Right cardiac atrium (tissue), 5 donors: ENCODE results near the gene RBFOX2. TPM values are rescaled to one million over a fixed set of nuclear protein-coding genes. Genes with fewer than 3 reads are reported as not detected.

Experiments
- ATAC-seq, 2 donors: fragments of 200-7000 bp; cut with Tn5 transposase; one replicate each; pipeline versions ENCODE4 v1.8.0 to v1.9.1; 2020; ENCODE audit warnings: moderate library complexity in 2 of 2, mild to moderate bottlenecking in 1 of 2
- DNase-seq, 3 donors: peaks; one replicate each; pipeline ENCODE4 v3.0.0-alpha.2; 2020
- H3K27ac ChIP-seq: one replicate; pipeline ENCODE4 v1.5.1; 2013; ENCODE audit warnings: mild to moderate bottlenecking, low read length, control low read depth, moderate library complexity
- H3K27me3 ChIP-seq: one replicate; pipeline ENCODE4 v1.6.1; 2013; ENCODE audit not compliant: control insufficient read depth, insufficient read depth
- H3K4me1 ChIP-seq: one replicate; pipeline ENCODE4 v1.6.1; 2013; ENCODE audit warnings: low read length; ENCODE audit not compliant: control insufficient read depth, insufficient read depth
- H3K4me3 ChIP-seq: one replicate; pipeline ENCODE4 v1.5.1; 2013; ENCODE audit warnings: low read length, control low read depth
- H3K9me3 ChIP-seq: one replicate; pipeline ENCODE4 v1.6.1; 2013; ENCODE audit warnings: low read length; ENCODE audit not compliant: control insufficient read depth
- WGBS: extraction: QIAGEN DNeasy Blood & Tissue Kit; methylation state at CpG from one replicate; pipeline ENCODE4 v1.1.7; 2013; 5-methylcytosine and 5-hydroxymethylcytosine counted together
- intact Hi-C, 4 donors: fragments of 100-400 bp; cut with DNase I; formaldehyde crosslinking; loops; one replicate each; pipeline versions ENCODE4 v1.11.0 to v1.14.0; 2022 to 2023
- polyA plus RNA-seq: library from polyadenylated mRNA; stranded (reverse); fragments of 200-250 nt; gene quantifications from one replicate; pipeline ENCODE4 v1.2.3, GENCODE V29; 2013
- total RNA-seq, 4 donors: library from RNA; stranded (reverse); fragmentation: NEBNext Ultra II Directional; extraction: Animal tissue kit (Norgen Biotek cat#: 25700); gene quantifications; one replicate each; pipeline ENCODE4 v1.2.1, GENCODE V29; 2021
- donor health status: healthy with polysubstance abuse.
- donor health status: DM: no; HTN: yes; CAD: no.
- donor health status: DM: no; HTN: no; CAD: no.
- donor health status: DM: no; HTN: yes; CAD: no; lungs with severe emphysema.
- donor health status: DM: yes; HTN: yes; CAD: no.

The RBFOX2 gene
- total and polyA plus RNA-seq, 5 donors, result 36.7 to 89.8 (median 73.6) TPM

GRCh38 chr22:35959121-35959800 lies 69.4 kb downstream of the RBFOX2 start:
- H3K4me3 ChIP-seq, result no peak overlapping the region
- ATAC-seq (no peak), DNase-seq (no peak)
- H3K4me1 ChIP-seq, result no peaks in the 10 kb centered on the region
- H3K27ac ChIP-seq, result no peak overlapping the region
- WGBS, result 74% methylated on average over 5 of the region's 5 CpGs
- intact Hi-C loops, result no loop called here
- no peaks in the 10 kb centered on the region for H3K27me3 ChIP-seq
- no peaks in the 10 kb centered on the region for H3K9me3 ChIP-seq

GRCh38 chr22:35958334-35958733 lies 70.3 kb downstream of the RBFOX2 start:
- H3K27ac ChIP-seq, result no peak overlapping the region
- WGBS, result 63% methylated on average over 2 of the region's 2 CpGs
- DNase-seq, result no peak
- no peaks in the 10 kb centered on the region for H3K9me3 ChIP-seq
- no peak for ATAC-seq
- no peaks in the 10 kb centered on the region for H3K4me1 ChIP-seq
- H3K4me3 ChIP-seq, result no peak overlapping the region
- H3K27me3 ChIP-seq, result no peaks in the 10 kb centered on the region
- intact Hi-C loops, result no loop called here

- no peaks in the 10 kb centered on the region for H3K9me3 ChIP-seq
- no peak overlapping the region for H3K4me3 ChIP-seq
- no peak for DNase-seq
- no peak for ATAC-seq
- no peak overlapping the region for H3K27ac ChIP-seq
- no peaks in the 10 kb centered on the region for H3K4me1 ChIP-seq
- intact Hi-C loops, result no loop called here
- H3K27me3 ChIP-seq, result no peaks in the 10 kb centered on the region
- WGBS, result 81% methylated on average over 1 of the region's 1 CpG
These were observed 71.0 kb downstream of the RBFOX2 start for GRCh38 chr22:35957589-35957988.

- intact Hi-C loops, result no loop called here
- DNase-seq (no peak), ATAC-seq (no peak)
- Histone ChIP-seq H3K27me3 (no peaks in the 10 kb centered on the region), H3K27ac (no peak overlapping the region), H3K4me1 (no peaks in the 10 kb centered on the region), H3K9me3 (no peaks in the 10 kb centered on the region), H3K4me3 (no peak overlapping the region)
- WGBS, result 82% methylated on average over 3 of the region's 3 CpGs
These were observed 71.8 kb downstream of the RBFOX2 start for GRCh38 chr22:35956850-35957249.

GRCh38 chr22:35955546-35955945 lies 73.1 kb downstream of the RBFOX2 start:
- H3K4me3 ChIP-seq, result no peak overlapping the region
- WGBS, result 96% methylated on average over 7 of the region's 7 CpGs
- H3K9me3 ChIP-seq, result no peaks in the 10 kb centered on the region
- intact Hi-C loops, result no loop called here
- no peak for ATAC-seq
- no peaks in the 10 kb centered on the region for H3K4me1 ChIP-seq
- no peak for DNase-seq
- no peaks in the 10 kb centered on the region for H3K27me3 ChIP-seq
- H3K27ac ChIP-seq, result no peak overlapping the region

GRCh38 chr22:35952576-35952975 lies 76.0 kb downstream of the RBFOX2 start:
- intact Hi-C loops, result no loop called here
- Histone ChIP-seq H3K4me1 (no peaks in the 10 kb centered on the region), H3K9me3 (no peaks in the 10 kb centered on the region), H3K4me3 (no peak overlapping the region), H3K27me3 (no peaks in the 10 kb centered on the region), H3K27ac (no peak overlapping the region)
- ATAC-seq (no peak), DNase-seq (no peak)

GRCh38 chr22:35950262-35950661 lies 78.4 kb downstream of the RBFOX2 start:
- DNase-seq (no peak), ATAC-seq (no peak)
- Histone ChIP-seq H3K9me3 (no peaks in the 10 kb centered on the region), H3K27ac (no peak overlapping the region), H3K27me3 (no peaks in the 10 kb centered on the region), H3K4me3 (no peak overlapping the region), H3K4me1 (no peaks in the 10 kb centered on the region)
- intact Hi-C loops, result no loop called here
- 88% methylated on average over 2 of the region's 2 CpGs for WGBS

GRCh38 chr22:35949243-35949642 lies 79.4 kb downstream of the RBFOX2 start:
- H3K9me3 ChIP-seq, result no peaks in the 10 kb centered on the region
- H3K27me3 ChIP-seq, result no peaks in the 10 kb centered on the region
- intact Hi-C loops, result no loop called here
- WGBS, result 98% methylated on average over 3 of the region's 3 CpGs
- no peak overlapping the region for H3K27ac ChIP-seq
- no peak for ATAC-seq
- no peak for DNase-seq
- H3K4me1 ChIP-seq, result no peaks in the 10 kb centered on the region
- no peak overlapping the region for H3K4me3 ChIP-seq

GRCh38 chr22:35947794-35948425 lies 80.7 kb downstream of the RBFOX2 start:
- intact Hi-C loops, result no loop called here
- H3K27me3 ChIP-seq, result no peaks in the 10 kb centered on the region
- DNase-seq (no peak), ATAC-seq (no peak)
- no peak overlapping the region for H3K4me3 ChIP-seq
- no peak overlapping the region for H3K27ac ChIP-seq
- 93% methylated on average over 5 of the region's 5 CpGs for WGBS
- no peaks in the 10 kb centered on the region for H3K9me3 ChIP-seq
- no peaks in the 10 kb centered on the region for H3K4me1 ChIP-seq

- ATAC-seq, result no peak
- H3K27ac ChIP-seq, result no peak overlapping the region
- peak overlapping the region; percentile 38 for H3K4me3 ChIP-seq
- H3K27me3 ChIP-seq, result no peaks in the 10 kb centered on the region
- no peaks in the 10 kb centered on the region for H3K4me1 ChIP-seq
- WGBS, result 62% methylated on average over 6 of the region's 6 CpGs
- intact Hi-C loops, result no loop called here
- peak in 2 of 3 donors; percentile 28 to 55 for DNase-seq
- H3K9me3 ChIP-seq, result no peaks in the 10 kb centered on the region
These were observed 84.2 kb downstream of the RBFOX2 start for GRCh38 chr22:35944458-35944857.

GRCh38 chr22:35940166-35940565 lies 88.5 kb downstream of the RBFOX2 start:
- no peak for ATAC-seq
- intact Hi-C loops, result no loop called here
- Histone ChIP-seq H3K27me3 (no peaks in the 10 kb centered on the region), H3K9me3 (no peaks in the 10 kb centered on the region), H3K4me3 (no peak overlapping the region), H3K27ac (no peak overlapping the region), H3K4me1 (no peaks in the 10 kb centered on the region)
- DNase-seq, result no peak
- 93% methylated on average over 1 of the region's 1 CpG for WGBS
